ENCODE results near the gene WFDC11. TPM values are rescaled to one million over a fixed set of nuclear protein-coding genes. Genes with fewer than 3 reads are reported as not detected.
"Not testable (repeated sequence)": the region's sequence is repeated elsewhere in the genome, so short reads cannot be mapped to it uniquely, and the experiment has no call there.

WFDC11 gene
- total RNA-seq, 3 donors from 2014 or later, result not detected

DNA sequence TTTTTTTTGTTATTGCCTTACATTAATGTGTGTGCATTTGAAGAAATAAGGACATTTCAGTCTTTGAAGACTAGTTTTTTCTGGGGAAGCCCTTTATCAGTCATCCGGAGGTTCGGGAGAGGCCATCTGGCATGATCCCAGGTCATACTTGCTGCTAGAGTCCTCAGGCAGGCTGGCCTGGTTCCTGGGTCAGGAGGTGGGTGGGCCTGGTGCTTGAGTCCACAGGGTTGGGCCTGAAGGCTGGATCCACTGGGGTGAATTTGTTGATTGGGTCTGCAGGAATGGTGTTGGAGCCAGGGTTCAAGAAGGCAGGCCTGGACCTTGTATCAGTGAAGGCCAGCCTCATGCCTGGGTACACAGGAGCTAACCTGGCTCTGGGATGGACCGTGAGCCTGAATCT, 23.2 kb downstream of the WFDC11 start:
- Mint-ChIP-seq H3K4me1 (ENCODE audit: low read depth) (no peaks in the 10 kb centered on the region), H3K9me3 (no peaks in the 10 kb centered on the region), H3K27me3 (ENCODE audit: low read depth) (peaks cover 11% of the 10 kb centered on the region), H3K36me3 (ENCODE audit: insufficient read depth) (no peaks in the 10 kb centered on the region), H3K4me3 (no peak overlapping the region)
- DNase-seq (no peak), ATAC-seq (no peak)

DNA sequence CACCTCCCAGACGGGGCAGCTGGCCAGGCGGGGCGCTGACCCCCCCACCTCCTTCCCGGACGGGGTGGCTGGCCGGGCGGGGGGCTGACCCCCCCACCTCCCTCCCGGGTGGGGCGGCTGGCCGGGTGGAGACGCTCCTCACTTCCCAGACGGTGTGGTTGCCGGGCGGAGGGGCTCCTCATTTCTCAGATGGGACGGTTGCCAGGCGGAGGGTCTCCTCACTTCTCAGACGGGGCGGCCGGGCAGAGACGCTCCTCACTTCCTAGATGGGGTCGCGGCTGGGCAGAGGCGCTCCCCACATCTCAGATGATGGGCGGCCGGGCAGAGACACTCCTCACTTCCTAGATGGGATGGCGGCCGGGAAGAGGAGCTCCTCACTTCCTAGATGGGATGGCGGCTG, 24.2 kb downstream of the WFDC11 start:
- H3K9me3 Mint-ChIP-seq; ATAC-seq; DNase-seq; H3K4me1 Mint-ChIP-seq (ENCODE audit: low read depth); H3K36me3 Mint-ChIP-seq (ENCODE audit: insufficient read depth); H3K4me3 Mint-ChIP-seq; H3K27me3 Mint-ChIP-seq (ENCODE audit: low read depth): not testable (repeated sequence)

- not testable (repeated sequence) for H3K27me3 Mint-ChIP-seq (ENCODE audit: low read depth); H3K4me3 Mint-ChIP-seq; H3K4me1 Mint-ChIP-seq (ENCODE audit: low read depth); ATAC-seq; H3K9me3 Mint-ChIP-seq; H3K36me3 Mint-ChIP-seq (ENCODE audit: insufficient read depth); DNase-seq
These were observed 29.0 kb downstream of the WFDC11 start for GRCh38 chr20:45641076-45641475.

- Mint-ChIP-seq H3K4me1 (ENCODE audit: low read depth) (no peaks in the 10 kb centered on the region), H3K4me3 (no peak overlapping the region), H3K9me3 (no peaks in the 10 kb centered on the region), H3K36me3 (ENCODE audit: insufficient read depth) (no peaks in the 10 kb centered on the region), H3K27me3 (ENCODE audit: low read depth) (peaks cover 3% of the 10 kb centered on the region)
- ATAC-seq (no peak), DNase-seq (no peak)
These were observed 30.4 kb downstream of the WFDC11 start for GRCh38 chr20:45639687-45640086.

DNA sequence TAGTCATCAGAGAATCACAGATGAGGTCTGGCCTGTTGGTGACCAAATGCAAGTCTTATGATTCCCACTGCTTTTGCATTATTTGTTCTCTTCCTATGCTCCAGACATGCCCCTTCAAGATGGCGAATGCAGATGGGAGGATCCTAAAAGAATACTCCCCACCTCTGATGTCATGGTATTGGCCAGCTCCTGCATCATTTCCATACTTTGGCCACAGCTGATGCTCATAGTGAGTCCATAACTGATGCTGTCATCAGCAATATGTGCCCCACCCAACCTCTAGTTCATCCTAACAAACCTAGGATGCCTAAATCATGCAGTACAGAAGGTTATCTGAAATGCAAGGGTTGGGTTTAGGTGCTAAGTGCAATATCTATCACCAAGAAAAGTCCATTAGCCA, 33.5 kb downstream of the WFDC11 start:
- Mint-ChIP-seq H3K27me3 (ENCODE audit: low read depth) (peaks cover 13% of the 10 kb centered on the region), H3K36me3 (ENCODE audit: insufficient read depth) (no peaks in the 10 kb centered on the region), H3K4me3 (no peak overlapping the region), H3K4me1 (ENCODE audit: low read depth) (no peaks in the 10 kb centered on the region), H3K9me3 (no peaks in the 10 kb centered on the region)
- ATAC-seq (no peak), DNase-seq (no peak)

- no peak within 1 kb of the TSS for H3K4me3 Mint-ChIP-seq
- H3K9me3 Mint-ChIP-seq, result no peaks in the 10 kb centered on the region
- H3K4me1 Mint-ChIP-seq (ENCODE audit: low read depth), result peaks cover 3% of the 10 kb centered on the region
- DNase-seq (no peak), ATAC-seq (no peak)
- H3K27me3 Mint-ChIP-seq (ENCODE audit: low read depth), result peaks cover 39% of the 10 kb centered on the region
- no peaks in the 10 kb centered on the region for H3K36me3 Mint-ChIP-seq (ENCODE audit: insufficient read depth)
These were observed 38.9 kb downstream of the WFDC11 start, which contains the start of gene WFDC9 for GRCh38 chr20:45631184-45631583. WFDC9 (minus strand) TSS chr20:45631284; CDS start chr20:45610181, 21,103 bp downstream.

- H3K9me3 Mint-ChIP-seq, result no peaks in the 10 kb centered on the region
- peaks cover 3% of the 10 kb centered on the region for H3K4me1 Mint-ChIP-seq (ENCODE audit: low read depth)
- ATAC-seq, result no peak
- H3K36me3 Mint-ChIP-seq (ENCODE audit: insufficient read depth), result no peaks in the 10 kb centered on the region
- H3K27me3 Mint-ChIP-seq (ENCODE audit: low read depth), result peaks cover 39% of the 10 kb centered on the region
- no peak overlapping the region for H3K4me3 Mint-ChIP-seq
- DNase-seq, result no peak
These were observed 39.7 kb downstream of the WFDC11 start for GRCh38 chr20:45630371-45630770.

GRCh38 chr20:45629496-45630100, 40.4 kb downstream of the WFDC11 start, which contains the start of gene WFDC10A:
WFDC10A (plus strand) TSS chr20:45629739; CDS start chr20:45629814, 75 bp downstream.
- Mint-ChIP-seq H3K9me3 (no peaks in the 10 kb centered on the region), H3K36me3 (ENCODE audit: insufficient read depth) (no peaks in the 10 kb centered on the region), H3K4me3 (no peak within 1 kb of the TSS), H3K4me1 (ENCODE audit: low read depth) (peaks cover 3% of the 10 kb centered on the region), H3K27me3 (ENCODE audit: low read depth) (peaks cover 42% of the 10 kb centered on the region)
- DNase-seq, result no peak
- ATAC-seq, result peak; percentile 78 to 88

GRCh38 chr20:45626540-45626939, 43.5 kb downstream of the WFDC11 start:
- Mint-ChIP-seq H3K4me3 (no peak overlapping the region), H3K9me3 (no peaks in the 10 kb centered on the region), H3K27me3 (ENCODE audit: low read depth) (peaks cover 33% of the 10 kb centered on the region), H3K4me1 (ENCODE audit: low read depth) (peaks cover 3% of the 10 kb centered on the region), H3K36me3 (ENCODE audit: insufficient read depth) (no peaks in the 10 kb centered on the region)
- ATAC-seq (no peak), DNase-seq (no peak)

GRCh38 chr20:45621593-45621992, 48.4 kb downstream of the WFDC11 start:
- Mint-ChIP-seq H3K27me3 (ENCODE audit: low read depth) (peaks cover 9% of the 10 kb centered on the region), H3K36me3 (ENCODE audit: insufficient read depth) (no peaks in the 10 kb centered on the region), H3K4me3 (no peak overlapping the region), H3K9me3 (peaks cover 4% of the 10 kb centered on the region), H3K4me1 (ENCODE audit: low read depth) (no peaks in the 10 kb centered on the region)
- ATAC-seq (no peak), DNase-seq (no peak)

- no peaks in the 10 kb centered on the region for H3K36me3 Mint-ChIP-seq (ENCODE audit: insufficient read depth)
- no peak overlapping the region for H3K4me3 Mint-ChIP-seq
- ATAC-seq (no peak), DNase-seq (no peak)
- H3K27me3 Mint-ChIP-seq (ENCODE audit: low read depth), result no peaks in the 10 kb centered on the region
- peaks cover 4% of the 10 kb centered on the region for H3K9me3 Mint-ChIP-seq
- H3K4me1 Mint-ChIP-seq (ENCODE audit: low read depth), result no peaks in the 10 kb centered on the region
These were observed 52.4 kb downstream of the WFDC11 start for GRCh38 chr20:45617591-45617990.

GRCh38 chr20:45612314-45612713, 57.7 kb downstream of the WFDC11 start:
- ATAC-seq (no peak), DNase-seq (no peak)
- no peak overlapping the region for H3K4me3 Mint-ChIP-seq
- H3K4me1 Mint-ChIP-seq (ENCODE audit: low read depth), result peaks cover 10% of the 10 kb centered on the region
- no peaks in the 10 kb centered on the region for H3K36me3 Mint-ChIP-seq (ENCODE audit: insufficient read depth)
- peaks cover 4% of the 10 kb centered on the region for H3K27me3 Mint-ChIP-seq (ENCODE audit: low read depth)
- peaks cover 5% of the 10 kb centered on the region for H3K9me3 Mint-ChIP-seq

GRCh38 chr20:45611054-45611453, 59.0 kb downstream of the WFDC11 start:
- Mint-ChIP-seq H3K36me3 (ENCODE audit: insufficient read depth) (no peaks in the 10 kb centered on the region), H3K9me3 (peaks cover 11% of the 10 kb centered on the region), H3K4me3 (no peak overlapping the region), H3K27me3 (ENCODE audit: low read depth) (peaks cover 4% of the 10 kb centered on the region), H3K4me1 (ENCODE audit: low read depth) (peaks cover 12% of the 10 kb centered on the region)
- DNase-seq, result no peak
- ATAC-seq, result peak; percentile 77 to 80

DNA sequence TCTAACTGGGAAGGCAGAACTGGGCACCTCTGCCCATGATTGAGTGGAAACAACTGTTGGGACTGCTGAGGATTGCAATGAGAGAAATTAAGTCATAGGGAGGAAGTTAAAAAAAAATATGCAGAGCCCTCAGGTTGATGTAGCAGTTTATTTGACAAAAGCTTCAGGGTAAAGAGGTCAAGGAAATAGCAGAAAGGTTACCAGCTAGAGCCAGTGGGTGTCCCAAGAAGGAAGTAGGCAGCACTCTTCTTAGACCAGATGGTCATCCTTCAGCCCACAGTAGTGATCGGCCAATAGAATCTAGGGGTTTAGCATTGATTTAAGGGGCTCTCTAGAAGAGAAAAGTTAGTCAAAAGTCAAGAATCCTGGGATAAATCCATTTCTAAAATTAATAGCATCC, 62.2 kb downstream of the WFDC11 start:
- Mint-ChIP-seq H3K4me1 (ENCODE audit: low read depth) (peaks cover 12% of the 10 kb centered on the region), H3K27me3 (ENCODE audit: low read depth) (peaks cover 9% of the 10 kb centered on the region), H3K9me3 (peaks cover 18% of the 10 kb centered on the region), H3K36me3 (ENCODE audit: insufficient read depth) (no peaks in the 10 kb centered on the region), H3K4me3 (no peak overlapping the region)
- ATAC-seq, result no peak
- DNase-seq, result no peak

Data from activated T-cell treated with anti-CD3 and anti-CD28 coated beads, Interleukin-2, amount 50 U/mL, for 4 hours (primary cell).